Ascending aorta (tissue), 2 donors: ENCODE measurements around the gene ARID3B. TPM values are rescaled to one million over a fixed set of nuclear protein-coding genes. Genes with fewer than 3 reads are reported as not detected.

Source experiments
- DNase-seq, 2 donors: peaks; one replicate each; pipeline ENCODE4 v3.0.0-alpha.2; 2019; ENCODE audit warnings: low spot score in 2 of 2
- H3K27ac ChIP-seq, 2 donors: fragments of 200-600 bp; sonication (generic); one replicate each; pipeline ENCODE4 v1.5.1; 2016 to 2017; ENCODE audit warnings: mild to moderate bottlenecking in 1 of 2
- H3K27me3 ChIP-seq: fragments of 200-600 bp; sonication (generic); one replicate; pipeline ENCODE4 v1.5.1; 2017
- H3K36me3 ChIP-seq, 2 donors: fragments of 200-600 bp; sonication (generic); one replicate each; pipeline ENCODE4 v1.5.1; 2016
- H3K4me1 ChIP-seq, 2 donors: fragments of 200-600 bp; sonication (generic); one replicate each; pipeline ENCODE4 v1.5.1; 2016 to 2017; ENCODE audit warnings: mild to moderate bottlenecking in 1 of 2
- H3K4me3 ChIP-seq, 2 donors: fragments of 200-600 bp; sonication (generic); one replicate each; pipeline ENCODE4 v1.5.1; 2016 to 2017; ENCODE audit warnings: mild to moderate bottlenecking in 1 of 2
- H3K9me3 ChIP-seq, 2 donors: fragments of 200-600 bp; sonication (generic); one replicate each; pipeline ENCODE4 v1.5.1; 2016
- CTCF ChIP-seq, 3 experiments: fragments of 200-600 bp in 2 of 3; fragments of 450-650 bp in 1 of 3; sonication (generic) in 2 of 3; IDR thresholded peaks; one replicate each; pipeline ENCODE4 v1.5.1; 2016 to 2019; ENCODE audit warnings: antibody characterized with exemption in 3 of 3, mild to moderate bottlenecking in 1 of 3, moderate library complexity in 1 of 3
- intact Hi-C: fragments of 100-400 bp; cut with DNase I; formaldehyde crosslinking; loops from one replicate; pipeline ENCODE4 v1.15.1; 2023
- total RNA-seq: library from RNA; depleted of rRNA; stranded (reverse); fragments of >200 nt; gene quantifications from one replicate; pipeline ENCODE4 v1.1.0, GENCODE V29; 2016

ARID3B gene
- total RNA-seq, 1 donor from 2014 or later, result 13.3 TPM

GRCh38 chr15:74636984-74637383 lies 96.0 kb downstream of the ARID3B start:
- intact Hi-C loops, result no loop called here
- H3K4me3 ChIP-seq, result no peak overlapping the region
- no peak for DNase-seq

GRCh38 chr15:74641151-74641550 lies 100.1 kb downstream of the ARID3B start:
- no peak for TF ChIP-seq CTCF (IDR thresholded peaks at IDR 0.05)
- H3K9me3 ChIP-seq, result no peaks in the 10 kb centered on the region
- H3K4me3 ChIP-seq, result no peak overlapping the region
- H3K27ac ChIP-seq, result no peak overlapping the region
- intact Hi-C loops, result no loop called here
- DNase-seq, result no peak
- peaks cover 0 to 17% of the 10 kb centered on the region in 2 donors for H3K4me1 ChIP-seq
- no peaks in the 10 kb centered on the region for H3K27me3 ChIP-seq
- peaks cover 29 to 42% of the 10 kb centered on the region in 2 donors for H3K36me3 ChIP-seq

More at GRCh38 chr15:74636984-74637383, 96.0 kb downstream of the ARID3B start:
- Histone ChIP-seq H3K27ac (no peak overlapping the region), H3K27me3 (no peaks in the 10 kb centered on the region), H3K9me3 (no peaks in the 10 kb centered on the region), H3K4me1 (peaks cover 0 to 2% of the 10 kb centered on the region in 2 donors), H3K36me3 (peaks cover 62 to 79% of the 10 kb centered on the region in 2 donors)
- no peak for TF ChIP-seq CTCF (IDR thresholded peaks at IDR 0.05)

- Histone ChIP-seq H3K9me3 (no peaks in the 10 kb centered on the region), H3K4me1 (peaks cover 0 to 17% of the 10 kb centered on the region in 2 donors), H3K27ac (peak overlapping the region; percentile 2 to 65), H3K36me3 (peaks cover 17 to 30% of the 10 kb centered on the region in 2 donors), H3K4me3 (no peak overlapping the region), H3K27me3 (no peaks in the 10 kb centered on the region)
- no peak for DNase-seq
- no peak for TF ChIP-seq CTCF (IDR thresholded peaks at IDR 0.05)
- intact Hi-C loops, result no loop called here
Observed at GRCh38 chr15:74642348-74642733, 101.3 kb downstream of the ARID3B start.

- Histone ChIP-seq H3K9me3 (no peaks in the 10 kb centered on the region), H3K4me1 (peaks cover 0 to 17% of the 10 kb centered on the region in 2 donors), H3K36me3 (peaks cover 14 to 25% of the 10 kb centered on the region in 2 donors), H3K27ac (peak overlapping the region; percentile 2 to 65), H3K4me3 (no peak overlapping the region), H3K27me3 (no peaks in the 10 kb centered on the region)
- intact Hi-C loops, result no loop called here
- no peak for TF ChIP-seq CTCF (IDR thresholded peaks at IDR 0.05)
- DNase-seq, result no peak
Observed at GRCh38 chr15:74642734-74643664, 102.0 kb downstream of the ARID3B start.

GRCh38 chr15:74643665-74644204 lies 102.7 kb downstream of the ARID3B start:
- Histone ChIP-seq H3K4me3 (no peak overlapping the region), H3K27ac (peak overlapping the region; percentile 2 to 65), H3K9me3 (no peaks in the 10 kb centered on the region), H3K27me3 (no peaks in the 10 kb centered on the region), H3K4me1 (peaks cover 0 to 17% of the 10 kb centered on the region in 2 donors), H3K36me3 (peaks cover 12 to 20% of the 10 kb centered on the region in 2 donors)
- TF ChIP-seq CTCF (IDR thresholded peaks at IDR 0.05), result no peak
- DNase-seq, result no peak
- intact Hi-C loops, result no loop called here
